Amygdala (tissue), 56 donors: ENCODE data around the gene KIF11.
A peak's percentile ranks its signal among the peaks of the same experiment; 100 is the strongest.
"Not testable (repeated sequence)": the region's sequence is repeated elsewhere in the genome, so short reads cannot be mapped to it uniquely, and the experiment has no call there.

Experiments used
- DNase-seq, 56 donors: peaks; one replicate each; lab custom pipeline; 2025; lab: John Stamatoyannopoulos, UW

The KIF11 gene

DNA sequence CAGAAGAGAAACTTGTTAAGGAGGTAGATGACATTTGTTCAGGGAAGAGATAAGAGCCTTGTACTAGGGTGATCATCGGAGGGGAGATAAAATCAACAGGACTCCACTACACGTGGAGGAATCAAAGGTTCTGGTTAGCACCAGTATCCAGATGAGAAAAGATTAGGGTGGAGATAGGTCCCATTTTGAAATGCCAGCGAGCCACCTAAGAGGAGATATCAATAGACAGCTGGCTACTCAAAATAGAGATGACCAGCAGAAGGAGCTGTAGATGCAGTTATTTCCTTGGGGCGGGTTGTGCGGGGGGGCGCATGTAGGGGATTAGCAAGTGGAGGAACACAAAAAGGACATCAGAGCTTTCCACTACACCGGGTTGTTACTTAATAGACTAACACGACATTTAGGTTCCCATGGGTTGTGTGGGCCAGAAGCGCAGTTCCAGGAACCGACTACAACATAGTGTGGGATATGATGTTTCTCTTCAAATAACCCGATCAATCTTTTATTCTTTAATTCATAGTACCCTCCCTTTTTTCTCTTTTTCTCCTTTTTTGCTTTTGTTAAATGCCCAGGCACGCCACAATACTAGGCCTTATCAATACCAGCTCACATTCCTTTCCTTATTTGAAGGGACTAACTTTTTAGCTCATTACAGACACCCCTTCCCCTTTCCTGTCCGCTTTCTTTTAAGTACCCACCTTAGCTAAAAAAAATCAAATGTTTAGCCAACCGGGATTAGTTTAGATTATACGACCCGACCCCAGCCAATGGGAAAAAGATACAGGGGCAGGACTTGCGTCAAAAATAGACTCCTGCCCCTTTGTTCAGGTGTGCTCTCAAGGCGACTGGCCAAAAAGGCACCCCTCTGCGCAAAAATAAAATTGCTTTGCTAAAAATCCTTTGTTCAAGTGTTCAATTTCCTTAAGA lies 2.0 kb upstream of the KIF11 start:
- DNase-seq = peak in 37 of 56 donors; percentile 2 to 65 (median 11)

GRCh38 chr10:92591550-92592022 lies 1.3 kb upstream of the KIF11 start:
- peak; percentile 21 to 91 (median 78) for DNase-seq

DNA sequence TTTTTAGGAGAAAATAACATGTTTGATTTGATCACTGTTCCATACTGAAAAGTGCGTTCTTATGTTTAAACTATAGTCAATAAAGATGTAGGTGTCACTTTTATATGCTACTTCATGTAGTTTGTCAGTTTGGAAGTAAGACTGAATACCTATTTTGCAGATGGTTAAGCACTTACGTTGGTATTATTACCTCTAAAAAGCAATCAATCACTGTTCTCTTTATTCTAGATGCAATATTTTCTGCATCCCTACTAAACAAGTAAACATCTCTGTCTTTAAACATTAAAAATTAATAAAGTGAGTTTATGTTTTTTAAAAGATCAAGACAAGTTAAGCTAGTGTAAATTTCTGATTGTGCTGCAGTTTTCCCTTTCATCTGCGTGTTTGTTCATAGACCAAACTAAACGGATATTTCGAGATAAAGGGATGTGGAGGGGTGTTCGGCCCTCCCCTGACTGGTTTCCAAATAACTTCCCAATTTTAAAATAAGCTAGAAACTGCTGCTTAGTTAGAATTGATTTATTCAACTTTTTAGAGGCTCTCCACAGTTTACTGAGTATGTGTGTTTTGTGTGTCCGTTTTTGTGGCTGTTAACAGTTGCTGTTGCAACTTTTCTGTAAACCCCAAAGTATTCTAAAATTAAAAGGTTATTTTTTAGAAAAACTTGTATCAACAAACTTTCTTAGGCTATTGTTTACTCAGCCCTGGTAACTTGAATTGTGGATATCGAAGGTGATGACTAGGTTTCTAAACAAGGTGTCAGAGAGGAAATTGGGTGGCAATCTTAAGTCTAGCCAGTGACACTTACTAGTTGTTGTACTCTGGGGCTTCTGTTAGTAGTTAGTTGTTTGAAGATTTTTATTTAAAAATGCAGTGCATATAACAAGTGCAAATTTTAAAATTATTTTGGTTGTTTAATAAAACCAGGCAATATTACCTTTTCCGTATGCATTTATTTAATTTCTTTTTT lies 974 bp downstream of the KIF11 start:
- no peak for DNase-seq

DNA sequence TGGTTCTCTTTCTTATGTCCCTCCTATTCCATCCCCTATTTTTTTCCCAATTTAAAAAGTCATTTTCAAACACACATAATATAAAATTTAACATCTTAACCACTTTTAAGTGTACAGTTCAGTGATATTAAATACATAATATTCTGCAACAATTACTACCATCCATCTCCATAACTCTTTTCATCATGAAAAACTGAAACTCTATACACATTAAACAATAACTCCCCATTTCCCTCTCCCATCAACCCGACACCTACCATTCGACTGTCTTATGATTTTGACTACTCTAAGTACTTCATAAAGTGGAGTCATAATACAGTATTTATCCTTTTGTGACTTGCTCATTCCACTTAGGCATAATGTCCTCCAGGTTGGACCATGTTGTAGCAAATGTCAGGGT lies 2.6 kb downstream of the KIF11 start:
- no peak for DNase-seq

- no peak for DNase-seq
Measured at GRCh38 chr10:92598321-92598720, 5.4 kb downstream of the KIF11 start.

GRCh38 chr10:92604841-92605240 lies 11.9 kb downstream of the KIF11 start:
- DNase-seq = no peak

- no peak for DNase-seq
Measured at GRCh38 chr10:92615515-92615914, 22.6 kb downstream of the KIF11 start.

- no peak for DNase-seq
Measured at GRCh38 chr10:92619368-92619767, 26.4 kb downstream of the KIF11 start.

GRCh38 chr10:92627845-92628480 lies 35.0 kb downstream of the KIF11 start:
- peak in 3 of 56 donors; percentile 0 to 4 (median 0) for DNase-seq

- no peak for DNase-seq
Measured at GRCh38 chr10:92629945-92630344, 37.0 kb downstream of the KIF11 start.

DNA sequence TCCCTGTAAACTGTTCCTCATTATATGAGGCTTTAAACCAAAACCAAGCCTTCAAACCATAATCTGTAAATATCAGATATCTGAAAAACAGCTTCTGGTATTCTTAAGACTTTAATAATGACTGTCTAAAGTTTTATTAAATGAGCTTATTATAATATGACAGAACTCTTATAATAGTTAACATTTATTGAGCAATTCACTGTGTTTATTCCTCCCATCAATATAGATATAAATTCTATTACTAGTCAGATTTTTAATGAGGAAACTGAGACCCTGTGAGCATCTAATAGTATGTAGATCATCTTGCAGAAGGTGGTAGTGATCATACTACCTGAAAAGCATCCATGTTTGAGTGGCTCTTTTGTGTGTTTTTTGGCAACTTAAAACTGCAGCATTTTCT lies 45.1 kb downstream of the KIF11 start:
- DNase-seq = no peak

- no peak for DNase-seq
Measured at GRCh38 chr10:92640107-92640506, 47.2 kb downstream of the KIF11 start.

GRCh38 chr10:92641492-92641891 lies 48.6 kb downstream of the KIF11 start:
- DNase-seq = no peak

- DNase-seq = no peak
Measured at GRCh38 chr10:92644921-92645320, 52.0 kb downstream of the KIF11 start.

- DNase-seq = not testable (repeated sequence)
Measured at GRCh38 chr10:92650864-92651263, 57.9 kb downstream of the KIF11 start.

DNA sequence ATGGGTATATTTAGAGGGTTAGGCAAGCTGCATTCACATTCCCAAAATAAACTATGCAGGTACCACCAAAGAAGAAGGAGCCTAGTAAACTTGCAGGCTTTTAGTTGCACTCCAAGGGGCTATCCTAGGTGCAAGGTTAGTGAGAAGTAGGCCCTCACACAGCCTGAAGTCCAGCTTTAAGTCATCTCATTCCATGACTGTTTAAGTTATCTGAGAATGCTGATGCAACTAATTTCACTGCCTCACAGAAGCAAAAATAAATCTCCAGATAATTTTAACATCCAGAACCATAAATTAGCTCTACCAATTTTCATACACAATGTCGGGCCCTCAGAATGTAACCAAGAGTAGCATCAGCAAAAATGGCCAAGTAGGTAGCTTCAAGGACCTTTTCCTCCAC lies 62.5 kb downstream of the KIF11 start:
- no peak for DNase-seq

- no peak for DNase-seq
Measured at GRCh38 chr10:92656266-92656961, 63.5 kb downstream of the KIF11 start.

- no peak for DNase-seq
Measured at GRCh38 chr10:92657024-92657423, 64.1 kb downstream of the KIF11 start.

DNA sequence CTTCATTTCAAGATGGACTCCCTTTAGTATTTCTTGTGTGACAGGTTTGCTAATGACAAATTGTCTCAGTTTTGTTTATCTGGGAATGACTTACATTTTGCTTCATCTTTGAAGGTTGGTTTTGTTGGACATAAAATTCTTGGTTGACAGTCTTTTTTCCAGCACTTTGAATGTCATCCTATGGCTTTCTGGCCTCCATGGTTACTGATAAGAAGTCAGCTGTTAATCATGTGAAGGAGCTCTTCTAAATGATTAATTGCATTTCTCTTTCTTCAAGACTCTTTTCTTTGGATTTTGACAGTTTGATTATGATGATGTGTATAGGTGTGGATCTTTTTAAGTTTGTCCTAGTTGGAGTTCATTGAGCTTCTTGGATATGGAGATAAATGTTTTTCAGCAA lies 69.9 kb downstream of the KIF11 start:
- DNase-seq = no peak

DNA sequence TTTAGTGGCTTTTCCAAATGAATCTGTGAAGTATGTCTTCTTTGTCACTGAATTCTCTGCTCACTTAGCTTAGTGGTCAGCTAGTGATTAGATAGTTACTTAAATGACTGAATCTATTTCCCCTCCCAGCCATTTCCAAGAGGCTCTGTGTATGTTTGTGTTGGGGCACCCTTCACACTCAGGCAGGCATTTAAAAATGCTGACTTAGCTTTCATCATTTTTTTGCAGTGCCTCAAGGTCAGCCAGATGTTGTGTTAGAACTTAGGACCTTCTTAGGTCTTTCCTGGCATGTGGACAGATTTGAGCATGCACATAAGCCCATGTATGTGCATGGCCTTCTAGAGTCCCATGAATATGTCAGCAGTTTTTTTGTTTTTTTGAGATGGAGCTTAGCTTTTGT lies 71.4 kb downstream of the KIF11 start:
- DNase-seq = no peak
